GM20431 (cell line): ENCODE results near the gene MTCH2.
"Not testable (repeated sequence)": the region's sequence is repeated elsewhere in the genome, so short reads cannot be mapped to it uniquely, and the experiment has no call there.

Experiments
- in situ Hi-C: fragments of 300-500 bp; cut with MseI, MboI; formaldehyde crosslinking; loops from one replicate; pipeline ENCODE4 v1.15.0; 2020; ENCODE audit warnings: low sequenced_read_pairs; ENCODE audit not compliant: unreplicated experiment

MTCH2 gene

GRCh38 chr11:47641600-47642098 is 710 bp downstream of the MTCH2 start:
- in situ Hi-C loops = no loop called here

- in situ Hi-C loops = not testable (repeated sequence)
Measured at GRCh38 chr11:47640506-47640905, 1.9 kb downstream of the MTCH2 start.

- in situ Hi-C loops = not testable (repeated sequence)
Measured at GRCh38 chr11:47636331-47636730, 6.0 kb downstream of the MTCH2 start.

GRCh38 chr11:47631473-47631872 is 10.9 kb downstream of the MTCH2 start:
- in situ Hi-C loops = no loop called here

GRCh38 chr11:47628026-47628425 is 14.3 kb downstream of the MTCH2 start:
- in situ Hi-C loops = no loop called here

GRCh38 chr11:47626234-47626633 is 16.1 kb downstream of the MTCH2 start:
- in situ Hi-C loops = no loop called here

GRCh38 chr11:47620836-47621378 is 21.5 kb downstream of the MTCH2 start:
- in situ Hi-C loops = no loop called here

GRCh38 chr11:47617417-47617809 is 24.9 kb downstream of the MTCH2 start:
- in situ Hi-C loops = no loop called here

- in situ Hi-C loops = no loop called here
Measured at GRCh38 chr11:47616726-47617416, 25.5 kb downstream of the MTCH2 start.

- in situ Hi-C loops = no loop called here
Measured at GRCh38 chr11:47615249-47615648, 27.1 kb downstream of the MTCH2 start.

- in situ Hi-C loops = no loop called here
Measured at GRCh38 chr11:47611348-47611794, 31.0 kb downstream of the MTCH2 start.

- in situ Hi-C loops = no loop called here
Measured at GRCh38 chr11:47609675-47610074, 32.7 kb downstream of the MTCH2 start.

GRCh38 chr11:47607380-47607779 is 35.0 kb downstream of the MTCH2 start:
- in situ Hi-C loops = no loop called here

GRCh38 chr11:47606731-47607130 is 35.6 kb downstream of the MTCH2 start:
- in situ Hi-C loops = no loop called here

GRCh38 chr11:47605921-47606320 is 36.4 kb downstream of the MTCH2 start:
- in situ Hi-C loops = no loop called here

GRCh38 chr11:47603295-47603694 is 39.1 kb downstream of the MTCH2 start:
- in situ Hi-C loops = no loop called here

- in situ Hi-C loops = no loop called here
Measured at GRCh38 chr11:47599902-47600301, 42.5 kb downstream of the MTCH2 start.

- in situ Hi-C loops = no loop called here
Measured at GRCh38 chr11:47595967-47596366, 46.4 kb downstream of the MTCH2 start.

- in situ Hi-C loops = no loop called here
Measured at GRCh38 chr11:47595029-47595428, 47.3 kb downstream of the MTCH2 start.

GRCh38 chr11:47593934-47594855 is 48.2 kb downstream of the MTCH2 start, which contains the start of gene C1QTNF4:
C1QTNF4 (minus strand) TSS chr11:47594411; CDS start chr11:47590810, 3,601 bp downstream.
- in situ Hi-C loops = no loop called here

- in situ Hi-C loops = no loop called here
Measured at GRCh38 chr11:47593492-47593933, 48.8 kb downstream of the MTCH2 start.
